GM12873 (cell line): Measurements from ENCODE around the gene CUX1.
A peak's percentile ranks its signal among the peaks of the same experiment; 100 is the strongest.

ENCODE experiments used
- TF ChIP-seq, protein P1 (sequence below): IDR thresholded peaks from 2 replicates; pipeline ENCODE4 v1.5.1; 2012; ENCODE audit warnings: low read depth, mild to moderate bottlenecking, moderate library complexity, low read length, control low read depth; ENCODE audit not compliant: insufficient read depth; ENCODE audit errors: missing control alignments

The CUX1 gene

DNA sequence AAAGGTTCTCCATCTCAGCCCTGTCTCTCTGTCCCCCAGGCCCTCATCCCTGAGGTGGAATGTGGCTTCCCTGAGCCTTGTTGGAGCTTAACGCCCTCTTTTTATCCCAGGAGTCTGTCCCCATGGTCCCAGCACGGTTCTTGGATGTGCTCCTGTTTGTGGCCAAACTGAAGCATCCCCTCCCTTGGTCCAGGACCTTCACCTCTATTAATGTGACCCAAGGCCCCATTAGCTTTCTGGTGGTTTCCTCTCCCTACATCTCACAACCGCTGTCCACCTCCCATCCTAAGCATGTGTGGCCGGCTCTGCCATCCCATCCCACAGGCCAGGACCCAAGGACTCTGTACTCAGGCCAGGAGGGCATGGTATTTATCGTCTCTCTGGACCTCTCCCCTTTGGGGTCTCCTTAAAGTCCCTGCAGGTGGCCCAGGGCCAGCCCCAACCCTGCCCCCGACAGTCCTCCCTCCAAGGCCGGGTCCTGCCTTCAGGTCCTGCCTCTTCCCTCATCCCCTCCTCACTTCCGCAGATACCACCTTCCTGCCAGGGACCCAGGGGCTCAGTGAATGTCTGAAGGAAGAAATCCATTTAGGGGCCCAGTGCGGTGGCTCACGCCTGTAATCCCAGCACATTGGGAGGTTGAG, 453.9 kb downstream of the CUX1 start:
- TF ChIP-seq, protein P1, sequence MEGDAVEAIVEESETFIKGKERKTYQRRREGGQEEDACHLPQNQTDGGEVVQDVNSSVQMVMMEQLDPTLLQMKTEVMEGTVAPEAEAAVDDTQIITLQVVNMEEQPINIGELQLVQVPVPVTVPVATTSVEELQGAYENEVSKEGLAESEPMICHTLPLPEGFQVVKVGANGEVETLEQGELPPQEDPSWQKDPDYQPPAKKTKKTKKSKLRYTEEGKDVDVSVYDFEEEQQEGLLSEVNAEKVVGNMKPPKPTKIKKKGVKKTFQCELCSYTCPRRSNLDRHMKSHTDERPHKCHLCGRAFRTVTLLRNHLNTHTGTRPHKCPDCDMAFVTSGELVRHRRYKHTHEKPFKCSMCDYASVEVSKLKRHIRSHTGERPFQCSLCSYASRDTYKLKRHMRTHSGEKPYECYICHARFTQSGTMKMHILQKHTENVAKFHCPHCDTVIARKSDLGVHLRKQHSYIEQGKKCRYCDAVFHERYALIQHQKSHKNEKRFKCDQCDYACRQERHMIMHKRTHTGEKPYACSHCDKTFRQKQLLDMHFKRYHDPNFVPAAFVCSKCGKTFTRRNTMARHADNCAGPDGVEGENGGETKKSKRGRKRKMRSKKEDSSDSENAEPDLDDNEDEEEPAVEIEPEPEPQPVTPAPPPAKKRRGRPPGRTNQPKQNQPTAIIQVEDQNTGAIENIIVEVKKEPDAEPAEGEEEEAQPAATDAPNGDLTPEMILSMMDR: no peak

DNA sequence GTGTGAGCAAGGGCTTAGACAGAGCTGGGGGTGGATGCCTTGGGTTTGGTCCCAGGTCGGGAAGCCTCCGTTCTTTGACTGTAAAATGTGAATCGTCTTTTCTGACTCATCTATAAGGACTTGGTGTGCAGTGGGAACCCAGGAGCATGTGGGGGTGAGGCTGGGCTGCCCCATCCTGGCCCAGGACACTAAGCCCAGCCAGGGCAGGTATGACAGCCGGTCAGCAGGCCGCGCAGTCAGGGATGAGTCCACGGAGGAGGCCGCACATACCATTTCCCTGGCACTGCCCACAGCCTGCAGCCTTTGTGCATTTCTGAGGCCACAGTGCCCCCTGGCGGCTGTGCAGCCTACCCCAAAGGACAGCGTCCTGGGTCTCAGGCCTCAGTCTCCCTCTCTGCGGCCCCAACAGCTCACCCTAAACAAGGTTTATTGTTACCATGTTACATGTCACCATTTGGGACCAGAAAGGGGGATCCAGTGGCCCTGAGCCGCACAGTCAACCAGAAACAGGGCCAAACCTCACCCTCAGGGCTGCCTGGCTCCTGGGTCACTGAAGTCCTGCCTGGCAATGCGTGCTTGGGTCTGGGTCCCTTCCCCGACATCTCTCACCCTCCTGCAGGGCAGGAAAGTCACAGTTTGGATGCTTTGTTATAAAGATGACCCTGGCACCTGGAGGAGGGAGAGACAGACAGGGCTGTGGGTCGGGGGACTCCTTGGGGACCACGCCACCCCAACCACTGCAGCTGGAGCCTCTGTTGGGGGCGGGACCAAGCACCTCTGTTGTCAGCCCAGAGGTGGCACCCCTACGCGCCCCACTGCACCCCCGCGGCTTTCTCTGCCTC, 454.9 kb downstream of the CUX1 start:
- TF ChIP-seq, protein P1: peak; percentile 96

DNA sequence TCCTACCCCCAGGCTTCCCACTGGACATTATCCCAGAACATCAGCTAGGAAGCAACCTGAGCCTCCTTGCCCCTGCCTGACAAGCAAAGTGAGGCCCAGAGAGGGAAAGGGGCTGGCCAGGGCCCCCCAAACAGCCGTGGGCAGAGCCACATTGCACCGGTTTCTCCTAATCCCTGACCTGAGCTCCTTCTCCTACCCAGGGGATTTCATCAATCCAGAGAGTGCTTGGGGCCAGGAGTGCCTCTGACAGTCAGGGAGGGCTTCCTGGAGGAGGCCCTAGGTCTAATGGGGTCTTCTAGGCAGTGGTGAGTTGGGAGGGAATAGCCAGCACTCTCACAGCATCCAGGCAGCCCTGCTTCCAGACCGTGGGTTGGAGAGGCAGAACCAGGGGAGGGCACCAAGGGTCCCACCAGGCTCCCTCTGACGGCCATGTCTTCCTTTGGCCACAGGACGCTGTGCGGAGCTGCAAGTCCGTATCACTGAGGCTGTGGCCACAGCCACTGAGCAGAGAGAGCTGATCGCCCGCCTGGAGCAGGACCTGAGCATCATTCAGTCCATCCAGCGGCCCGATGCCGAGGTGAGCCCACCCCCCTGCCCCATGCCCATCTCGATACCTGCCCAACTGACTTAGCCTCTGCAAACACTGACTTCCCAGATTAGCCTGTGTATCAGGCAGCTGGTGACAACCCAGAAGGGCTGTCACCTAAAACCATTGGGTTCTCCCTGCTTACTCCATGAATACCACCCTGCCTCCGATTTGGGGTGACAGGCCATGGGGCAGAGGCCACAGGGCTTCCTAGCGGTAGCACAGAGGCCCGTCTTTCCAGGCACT, 455.7 kb downstream of the CUX1 start:
- TF ChIP-seq, protein P1: no peak

DNA sequence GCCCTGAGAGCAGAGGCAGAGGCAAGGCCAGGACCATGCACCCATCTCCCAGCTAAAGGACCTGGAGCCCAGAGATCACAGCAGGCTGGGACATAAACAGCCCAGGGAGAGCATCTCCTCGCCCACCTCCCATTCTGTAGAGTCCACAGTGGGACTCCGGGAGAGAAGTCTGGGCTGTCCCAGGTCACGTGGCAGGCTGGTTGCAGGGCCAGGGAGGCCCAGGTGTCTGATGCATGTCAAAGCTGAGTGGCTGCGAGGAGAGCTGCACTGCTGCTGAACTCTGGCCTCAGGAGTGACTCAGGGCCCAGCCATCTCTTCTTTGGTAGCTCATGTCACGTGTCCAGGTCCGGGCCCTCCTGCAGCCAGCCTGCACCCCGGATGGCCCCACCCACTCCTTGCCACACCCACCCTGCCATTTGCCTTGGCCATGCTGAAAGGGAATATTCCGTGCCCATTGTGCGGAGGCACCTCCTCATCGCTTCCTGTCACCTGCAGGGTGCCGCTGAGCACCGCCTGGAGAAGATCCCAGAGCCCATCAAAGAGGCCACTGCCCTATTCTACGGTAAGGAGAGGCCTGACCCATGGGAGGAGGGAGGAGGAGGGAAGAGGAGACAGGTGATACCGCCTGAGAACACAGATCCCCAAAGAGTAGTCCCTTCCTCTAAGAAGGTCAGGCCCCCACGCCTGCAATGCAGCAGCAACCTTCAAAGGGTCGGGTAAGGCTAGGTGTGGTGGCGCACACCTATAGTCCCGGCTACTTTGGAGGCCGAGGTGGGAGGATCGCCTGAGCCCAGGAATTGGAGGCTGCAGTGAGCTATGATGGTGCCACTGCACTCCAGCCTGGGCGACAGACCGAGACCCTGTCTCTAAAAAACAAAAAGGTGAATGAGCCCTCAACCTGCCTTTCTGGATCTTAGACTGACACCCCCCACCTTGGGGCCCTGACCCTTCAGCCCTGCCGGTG, 456.6 kb downstream of the CUX1 start:
- TF ChIP-seq, protein P1: no peak

DNA sequence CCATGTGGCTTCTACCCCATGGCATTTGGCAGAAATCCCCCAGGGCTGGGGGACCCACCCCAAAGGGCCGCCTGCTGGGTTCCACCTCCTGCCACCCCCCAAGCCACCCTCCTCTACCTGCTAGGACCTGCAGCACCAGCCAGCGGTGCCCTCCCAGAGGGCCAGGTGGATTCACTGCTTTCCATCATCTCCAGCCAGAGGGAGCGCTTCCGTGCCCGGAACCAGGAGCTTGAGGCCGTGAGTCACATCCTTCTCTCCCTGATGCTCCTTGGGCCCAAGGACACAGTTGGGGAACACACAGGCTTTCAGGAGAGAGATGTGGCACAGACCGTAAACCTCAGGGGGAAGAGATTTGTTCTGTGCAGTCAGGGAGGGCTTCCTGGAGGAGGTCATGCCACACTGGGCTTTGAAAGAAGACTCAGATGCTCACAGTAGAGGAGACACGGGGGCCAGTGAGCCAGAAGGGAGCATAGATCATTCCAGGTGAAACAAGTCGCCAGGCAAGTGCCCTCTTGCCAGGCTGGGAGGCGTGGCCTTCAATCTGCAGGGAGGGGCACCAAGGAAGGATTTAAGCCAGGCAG, 457.8 kb downstream of the CUX1 start:
- TF ChIP-seq, protein P1: no peak

DNA sequence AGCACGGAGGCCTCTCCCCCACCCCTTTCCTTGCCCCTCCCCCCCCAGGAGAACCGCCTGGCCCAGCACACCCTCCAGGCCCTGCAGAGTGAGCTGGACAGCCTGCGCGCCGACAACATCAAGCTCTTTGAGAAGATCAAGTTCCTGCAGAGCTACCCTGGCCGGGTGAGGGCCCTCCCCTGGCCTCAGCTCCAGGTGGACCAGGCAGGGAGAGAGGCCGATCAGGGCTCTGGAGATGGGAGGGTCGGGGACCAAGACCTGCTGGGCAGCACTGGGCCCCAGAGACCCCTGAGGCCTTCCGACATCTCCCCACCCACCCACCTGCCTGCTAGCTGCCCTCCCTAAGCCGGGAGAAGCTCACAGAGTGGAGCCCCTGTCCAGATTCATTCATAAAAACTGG, 460.5 kb downstream of the CUX1 start:
- TF ChIP-seq, protein P1: no peak
